ENCODE results near the gene WDR75. TPM values are rescaled to one million over a fixed set of nuclear protein-coding genes. Genes with fewer than 3 reads are reported as not detected.

Gene WDR75
- total and polyA plus RNA-seq, 2 of the 13 experiments (the other 11 are each of a cell fraction or from before 2014, with no cell fraction given) = 63.0 to 74.1 TPM

DNA sequence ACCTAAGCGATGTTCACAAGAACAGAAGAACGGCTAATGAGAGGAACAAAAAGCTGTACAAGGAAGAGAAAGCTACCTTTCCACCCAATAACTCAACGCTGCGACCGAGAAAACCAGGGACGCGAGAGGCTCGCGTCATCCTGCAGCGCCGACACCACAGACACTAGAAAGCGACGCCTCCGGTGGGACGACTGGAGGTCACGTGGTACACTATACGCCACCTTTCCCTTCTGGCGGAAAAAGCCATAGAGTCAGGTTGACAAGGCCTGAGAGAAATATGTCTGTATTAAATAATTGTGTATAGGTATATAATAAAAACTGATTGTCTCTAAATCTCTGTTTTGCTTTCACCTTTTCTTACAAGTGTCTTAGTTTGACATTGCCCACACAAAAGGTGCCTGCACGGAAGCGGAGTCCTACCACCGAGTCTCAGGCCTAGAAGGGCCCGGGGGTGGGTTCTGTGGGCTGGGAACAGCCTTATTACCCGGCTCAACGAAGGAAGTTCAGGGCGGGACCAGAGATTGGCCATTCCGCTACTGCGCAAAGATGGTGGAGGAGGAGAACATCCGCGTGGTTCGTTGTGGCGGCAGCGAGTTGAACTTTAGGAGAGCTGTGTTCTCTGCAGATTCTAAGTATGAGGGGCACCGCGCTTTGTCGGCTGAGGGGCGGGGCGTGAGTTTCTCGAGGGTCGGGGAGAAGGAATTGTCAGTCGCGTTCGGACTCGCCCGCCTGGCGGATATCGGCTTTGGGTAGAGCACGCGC, at the start of gene WDR75 (continued):
- TF ChIP-seq ELF4 (CRISPR knock-in tag; IDR thresholded peaks at IDR 0.05; ENCODE audit: borderline replicate concordance) (no peak; the same call in none of the 2 replicates), NR3C1 (CRISPR knock-in tag; IDR thresholded peaks at IDR 0.05) (no peak), GABPB1 (CRISPR knock-in tag; IDR thresholded peaks at IDR 0.05) (peak; percentile 88), FOXC1 (CRISPR knock-in tag; IDR thresholded peaks at IDR 0.05; ENCODE audit: borderline replicate concordance) (no peak; the same call in none of the 2 replicates), ZNF788 (CRISPR knock-in tag; IDR thresholded peaks at IDR 0.05; ENCODE audit: borderline replicate concordance) (peak; percentile 77), HCFC1 (IDR thresholded peaks at IDR 0.05; ENCODE audit: low read depth, low read length) (peak; percentile 72), ZNF121 (CRISPR knock-in tag; IDR thresholded peaks at IDR 0.05) (no peak; the same call in 1 of the 2 replicates), GATA4 (IDR thresholded peaks at IDR 0.05; ENCODE audit: borderline replicate concordance, low read depth) (no peak), SNAI1 (CRISPR knock-in tag; IDR thresholded peaks at IDR 0.05; ENCODE audit: borderline replicate concordance) (0 out of 2 replicates have a peak, but pooled peaks have one; percentile 88), WIZ (CRISPR knock-in tag; IDR thresholded peaks at IDR 0.05) (no peak), RXRA (CRISPR knock-in tag; IDR thresholded peaks at IDR 0.05) (peak; percentile 56; the same call in 1 of the 2 replicates), ZNF569 (CRISPR knock-in tag; IDR thresholded peaks at IDR 0.05; ENCODE audit: borderline replicate concordance) (0 out of 2 replicates have a peak, but pooled peaks have one; percentile 82), HNRNPUL1 (IDR thresholded peaks at IDR 0.05; ENCODE audit: low read depth, low read length) (no peak), EED (CRISPR knock-in tag; IDR thresholded peaks at IDR 0.05) (peak; percentile 95), ARID2 (CRISPR knock-in tag; IDR thresholded peaks at IDR 0.05; ENCODE audit: borderline replicate concordance) (peak; percentile 84; the same call in 1 of the 2 replicates), RBM22 (optimal IDR thresholded peaks at IDR 0.05; ENCODE audit: low read length) (peak; percentile 39)
- TF ChIP-seq, protein P1, sequence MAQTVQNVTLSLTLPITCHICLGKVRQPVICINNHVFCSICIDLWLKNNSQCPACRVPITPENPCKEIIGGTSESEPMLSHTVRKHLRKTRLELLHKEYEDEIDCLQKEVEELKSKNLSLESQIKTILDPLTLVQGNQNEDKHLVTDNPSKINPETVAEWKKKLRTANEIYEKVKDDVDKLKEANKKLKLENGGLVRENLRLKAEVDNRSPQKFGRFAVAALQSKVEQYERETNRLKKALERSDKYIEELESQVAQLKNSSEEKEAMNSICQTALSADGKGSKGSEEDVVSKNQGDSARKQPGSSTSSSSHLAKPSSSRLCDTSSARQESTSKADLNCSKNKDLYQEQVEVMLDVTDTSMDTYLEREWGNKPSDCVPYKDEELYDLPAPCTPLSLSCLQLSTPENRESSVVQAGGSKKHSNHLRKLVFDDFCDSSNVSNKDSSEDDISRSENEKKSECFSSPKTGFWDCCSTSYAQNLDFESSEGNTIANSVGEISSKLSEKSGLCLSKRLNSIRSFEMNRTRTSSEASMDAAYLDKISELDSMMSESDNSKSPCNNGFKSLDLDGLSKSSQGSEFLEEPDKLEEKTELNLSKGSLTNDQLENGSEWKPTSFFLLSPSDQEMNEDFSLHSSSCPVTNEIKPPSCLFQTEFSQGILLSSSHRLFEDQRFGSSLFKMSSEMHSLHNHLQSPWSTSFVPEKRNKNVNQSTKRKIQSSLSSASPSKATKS (CRISPR knock-in tag; IDR thresholded peaks at IDR 0.05) = peak; percentile 74; the same call in 1 of the 2 replicates
- TF ChIP-seq, protein P2, sequence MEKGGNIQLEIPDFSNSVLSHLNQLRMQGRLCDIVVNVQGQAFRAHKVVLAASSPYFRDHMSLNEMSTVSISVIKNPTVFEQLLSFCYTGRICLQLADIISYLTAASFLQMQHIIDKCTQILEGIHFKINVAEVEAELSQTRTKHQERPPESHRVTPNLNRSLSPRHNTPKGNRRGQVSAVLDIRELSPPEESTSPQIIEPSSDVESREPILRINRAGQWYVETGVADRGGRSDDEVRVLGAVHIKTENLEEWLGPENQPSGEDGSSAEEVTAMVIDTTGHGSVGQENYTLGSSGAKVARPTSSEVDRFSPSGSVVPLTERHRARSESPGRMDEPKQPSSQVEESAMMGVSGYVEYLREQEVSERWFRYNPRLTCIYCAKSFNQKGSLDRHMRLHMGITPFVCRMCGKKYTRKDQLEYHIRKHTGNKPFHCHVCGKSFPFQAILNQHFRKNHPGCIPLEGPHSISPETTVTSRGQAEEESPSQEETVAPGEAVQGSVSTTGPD (CRISPR knock-in tag; IDR thresholded peaks at IDR 0.05) = no peak
- TF ChIP-seq, protein P3, sequence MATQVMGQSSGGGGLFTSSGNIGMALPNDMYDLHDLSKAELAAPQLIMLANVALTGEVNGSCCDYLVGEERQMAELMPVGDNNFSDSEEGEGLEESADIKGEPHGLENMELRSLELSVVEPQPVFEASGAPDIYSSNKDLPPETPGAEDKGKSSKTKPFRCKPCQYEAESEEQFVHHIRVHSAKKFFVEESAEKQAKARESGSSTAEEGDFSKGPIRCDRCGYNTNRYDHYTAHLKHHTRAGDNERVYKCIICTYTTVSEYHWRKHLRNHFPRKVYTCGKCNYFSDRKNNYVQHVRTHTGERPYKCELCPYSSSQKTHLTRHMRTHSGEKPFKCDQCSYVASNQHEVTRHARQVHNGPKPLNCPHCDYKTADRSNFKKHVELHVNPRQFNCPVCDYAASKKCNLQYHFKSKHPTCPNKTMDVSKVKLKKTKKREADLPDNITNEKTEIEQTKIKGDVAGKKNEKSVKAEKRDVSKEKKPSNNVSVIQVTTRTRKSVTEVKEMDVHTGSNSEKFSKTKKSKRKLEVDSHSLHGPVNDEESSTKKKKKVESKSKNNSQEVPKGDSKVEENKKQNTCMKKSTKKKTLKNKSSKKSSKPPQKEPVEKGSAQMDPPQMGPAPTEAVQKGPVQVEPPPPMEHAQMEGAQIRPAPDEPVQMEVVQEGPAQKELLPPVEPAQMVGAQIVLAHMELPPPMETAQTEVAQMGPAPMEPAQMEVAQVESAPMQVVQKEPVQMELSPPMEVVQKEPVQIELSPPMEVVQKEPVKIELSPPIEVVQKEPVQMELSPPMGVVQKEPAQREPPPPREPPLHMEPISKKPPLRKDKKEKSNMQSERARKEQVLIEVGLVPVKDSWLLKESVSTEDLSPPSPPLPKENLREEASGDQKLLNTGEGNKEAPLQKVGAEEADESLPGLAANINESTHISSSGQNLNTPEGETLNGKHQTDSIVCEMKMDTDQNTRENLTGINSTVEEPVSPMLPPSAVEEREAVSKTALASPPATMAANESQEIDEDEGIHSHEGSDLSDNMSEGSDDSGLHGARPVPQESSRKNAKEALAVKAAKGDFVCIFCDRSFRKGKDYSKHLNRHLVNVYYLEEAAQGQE (IDR thresholded peaks at IDR 0.05; ENCODE audit: borderline replicate concordance in 1 of 2, low read depth in 1 of 2, low read length in 2 of 2) = peak in 1 of 2 experiments; percentile 75; a peak in 2 of 4 replicates
- TF ChIP-seq, protein P4, sequence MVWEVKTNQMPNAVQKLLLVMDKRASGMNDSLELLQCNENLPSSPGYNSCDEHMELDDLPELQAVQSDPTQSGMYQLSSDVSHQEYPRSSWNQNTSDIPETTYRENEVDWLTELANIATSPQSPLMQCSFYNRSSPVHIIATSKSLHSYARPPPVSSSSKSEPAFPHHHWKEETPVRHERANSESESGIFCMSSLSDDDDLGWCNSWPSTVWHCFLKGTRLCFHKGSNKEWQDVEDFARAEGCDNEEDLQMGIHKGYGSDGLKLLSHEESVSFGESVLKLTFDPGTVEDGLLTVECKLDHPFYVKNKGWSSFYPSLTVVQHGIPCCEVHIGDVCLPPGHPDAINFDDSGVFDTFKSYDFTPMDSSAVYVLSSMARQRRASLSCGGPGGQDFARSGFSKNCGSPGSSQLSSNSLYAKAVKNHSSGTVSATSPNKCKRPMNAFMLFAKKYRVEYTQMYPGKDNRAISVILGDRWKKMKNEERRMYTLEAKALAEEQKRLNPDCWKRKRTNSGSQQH (CRISPR knock-in tag; IDR thresholded peaks at IDR 0.05; ENCODE audit: low read depth) = 0 out of 2 replicates have a peak, but pooled peaks have one; percentile 39
